Esophagus (tissue), 2 donors: Measurements from ENCODE around the gene POMZP3. TPM values are rescaled to one million over a fixed set of nuclear protein-coding genes. Genes with fewer than 3 reads are reported as not detected.
"Not testable (repeated sequence)": the region's sequence is repeated elsewhere in the genome, so short reads cannot be mapped to it uniquely, and the experiment has no call there.

Experiments used
- H3K27ac ChIP-seq, 2 donors: one replicate each; pipeline ENCODE4 v1.5.1; 2013; ENCODE audit warnings: low read depth in 2 of 2, mild to moderate bottlenecking in 2 of 2, inconsistent platforms in 1 of 2, low read length in 1 of 2, moderate library complexity in 1 of 2
- H3K27me3 ChIP-seq, 2 donors: one replicate each; pipeline ENCODE4 v1.6.1; 2013; ENCODE audit warnings: low read length in 2 of 2, control low read depth in 1 of 2, mild to moderate bottlenecking in 1 of 2; ENCODE audit not compliant: insufficient read depth in 2 of 2, control insufficient read depth in 1 of 2
- H3K36me3 ChIP-seq, 2 donors: one replicate each; pipeline ENCODE4 v1.6.1; 2013; ENCODE audit warnings: low read length in 1 of 2; ENCODE audit not compliant: control insufficient read depth in 2 of 2, insufficient read depth in 2 of 2
- H3K4me1 ChIP-seq, 2 donors: one replicate each; pipeline ENCODE4 v1.6.1; 2013; ENCODE audit warnings: low read length in 1 of 2; ENCODE audit not compliant: control insufficient read depth in 2 of 2, insufficient read depth in 2 of 2
- H3K4me3 ChIP-seq, 2 donors: one replicate each; pipeline ENCODE4 v1.5.1; 2013; ENCODE audit warnings: low read length in 2 of 2, mild to moderate bottlenecking in 2 of 2, low read depth in 1 of 2, moderate library complexity in 1 of 2
- H3K9me3 ChIP-seq, 2 donors: one replicate each; pipeline ENCODE4 v1.6.1; 2013; ENCODE audit warnings: mild to moderate bottlenecking in 2 of 2, low read depth in 1 of 2, low read length in 1 of 2, moderate library complexity in 1 of 2; ENCODE audit not compliant: control insufficient read depth in 2 of 2, insufficient read depth in 1 of 2
- WGBS, 2 donors: extraction: QIAGEN DNeasy Blood & Tissue Kit; methylation state at CpG; one replicate each; pipeline ENCODE4 v1.1.7; 2013; 5-methylcytosine and 5-hydroxymethylcytosine counted together
- polyA plus RNA-seq, 2 donors: library from polyadenylated mRNA; stranded (reverse); fragments of 200-250 nt; gene quantifications; one replicate each; pipeline ENCODE4 v1.2.3, GENCODE V29; 2013
- donor health status: healthy with polysubstance abuse.
- donor health status: Bipolar disorder and iron deficiency.

The POMZP3 gene
- polyA plus RNA-seq, 2 donors: 4.5 to 8.3 TPM

- not testable (repeated sequence) for H3K4me3 ChIP-seq, H3K27ac ChIP-seq, H3K27me3 ChIP-seq, H3K4me1 ChIP-seq, H3K36me3 ChIP-seq, H3K9me3 ChIP-seq
- no CpG with 5 or more reads among the region's 3 CpGs for WGBS, 2 donors
Observed at GRCh38 chr7:76612232-76612631, 14.8 kb downstream of the POMZP3 start.

GRCh38 chr7:76609864-76610263, 17.2 kb downstream of the POMZP3 start:
- not testable (repeated sequence) for H3K36me3 ChIP-seq, H3K27me3 ChIP-seq, H3K9me3 ChIP-seq, H3K4me3 ChIP-seq, H3K4me1 ChIP-seq, H3K27ac ChIP-seq
- 72 to 100% methylated on average over 1 to 2 of the region's 10 CpGs for WGBS, 2 donors

GRCh38 chr7:76608469-76608868, 18.6 kb downstream of the POMZP3 start:
- not testable (repeated sequence) for H3K4me3 ChIP-seq, H3K9me3 ChIP-seq, H3K27me3 ChIP-seq, H3K4me1 ChIP-seq, H3K36me3 ChIP-seq
- WGBS, 2 donors: 57 to 62% methylated on average over 6 of the region's 7 CpGs
- peak overlapping the region in 1 of 2 donors; percentile 41 for H3K27ac ChIP-seq

- WGBS, 2 donors: 2 to 7% methylated on average over 5 of the region's 6 CpGs
- H3K9me3 ChIP-seq, H3K27me3 ChIP-seq, H3K4me1 ChIP-seq, H3K36me3 ChIP-seq, H3K4me3 ChIP-seq: not testable (repeated sequence)
- peak overlapping the region in 1 of 2 donors; percentile 40 for H3K27ac ChIP-seq
Observed at GRCh38 chr7:76606027-76606426, 21.1 kb downstream of the POMZP3 start.

- H3K27me3 ChIP-seq, H3K4me3 ChIP-seq, H3K36me3 ChIP-seq, H3K27ac ChIP-seq, H3K4me1 ChIP-seq, H3K9me3 ChIP-seq: not testable (repeated sequence)
- WGBS, 2 donors: 87 to 90% methylated on average over 3 of the region's 3 CpGs
Observed at GRCh38 chr7:76600650-76601049, 26.4 kb downstream of the POMZP3 start.

- WGBS, 2 donors: 95 to 100% methylated on average over 1 of the region's 2 CpGs
- not testable (repeated sequence) for H3K4me3 ChIP-seq
Observed at GRCh38 chr7:76600116-76600482, 27.0 kb downstream of the POMZP3 start.

GRCh38 chr7:76598590-76599264, 28.4 kb downstream of the POMZP3 start:
- H3K27ac ChIP-seq, H3K9me3 ChIP-seq, H3K36me3 ChIP-seq, H3K4me3 ChIP-seq, H3K4me1 ChIP-seq, H3K27me3 ChIP-seq: not testable (repeated sequence)

More at GRCh38 chr7:76600116-76600482, 27.0 kb downstream of the POMZP3 start:
- not testable (repeated sequence) for H3K27me3 ChIP-seq, H3K9me3 ChIP-seq, H3K27ac ChIP-seq, H3K4me1 ChIP-seq, H3K36me3 ChIP-seq

- H3K36me3 ChIP-seq, H3K27me3 ChIP-seq, H3K4me3 ChIP-seq, H3K9me3 ChIP-seq, H3K4me1 ChIP-seq, H3K27ac ChIP-seq: not testable (repeated sequence)
- 69 to 88% methylated on average over 1 of the region's 1 CpG for WGBS, 2 donors
Observed at GRCh38 chr7:76597288-76597687, 29.8 kb downstream of the POMZP3 start.

- H3K27ac ChIP-seq, H3K4me3 ChIP-seq, H3K36me3 ChIP-seq, H3K9me3 ChIP-seq, H3K4me1 ChIP-seq, H3K27me3 ChIP-seq: not testable (repeated sequence)
- WGBS, 2 donors: 50 to 66% methylated on average over 2 of the region's 2 CpGs
Observed at GRCh38 chr7:76592694-76593093, 34.4 kb downstream of the POMZP3 start.

- not testable (repeated sequence) for H3K36me3 ChIP-seq, H3K9me3 ChIP-seq, H3K27me3 ChIP-seq, H3K4me3 ChIP-seq, H3K27ac ChIP-seq, H3K4me1 ChIP-seq
- WGBS, 2 donors: 73 to 74% methylated on average over 2 of the region's 2 CpGs
Observed at GRCh38 chr7:76591602-76592304, 35.3 kb downstream of the POMZP3 start.
